Spleen (tissue), 11 donors: ENCODE results near the gene NUB1. TPM values are rescaled to one million over a fixed set of nuclear protein-coding genes. Genes with fewer than 3 reads are reported as not detected.

Experiments
- DNase-seq: peaks from one replicate; pipeline ENCODE4 v3.0.0-alpha.2; 2020
- H3K27ac ChIP-seq, 8 donors: fragments of 200-600 bp; sonication (generic) in 7 of 8; 1 replicate in 4 of 8; 2 replicates in 4 of 8; pipeline versions ENCODE4 v1.5.0 to v1.8.0; 2016 to 2021; ENCODE audit warnings: inconsistent platforms in 4 of 8, mild to moderate bottlenecking in 4 of 8, moderate library complexity in 1 of 8
- H3K27me3 ChIP-seq, 7 donors: fragments of 200-600 bp; sonication (generic) in 6 of 7; replicated peaks in 1 of 7; 1 replicate in 4 of 7; 2 replicates in 3 of 7; pipeline versions ENCODE4 v1.5.0 to v1.8.0; 2016 to 2021; ENCODE audit warnings: inconsistent platforms in 3 of 7, mild to moderate bottlenecking in 1 of 7
- H3K36me3 ChIP-seq, 6 donors: fragments of 200-600 bp; sonication (generic) in 5 of 6; 1 replicate in 4 of 6; 2 replicates in 2 of 6; pipeline versions ENCODE4 v1.5.0 to v1.8.0; 2016 to 2021; ENCODE audit warnings: inconsistent platforms in 2 of 6
- H3K4me1 ChIP-seq, 6 donors: fragments of 200-600 bp; sonication (generic) in 5 of 6; 1 replicate in 3 of 6; 2 replicates in 3 of 6; pipeline versions ENCODE4 v1.5.0 to v1.8.0; 2016 to 2021; ENCODE audit warnings: inconsistent platforms in 3 of 6
- H3K4me3 ChIP-seq, 8 donors: fragments of 200-600 bp; sonication (generic) in 7 of 8; 1 replicate in 4 of 8; 2 replicates in 4 of 8; pipeline versions ENCODE4 v1.5.0 to v1.8.0; 2016 to 2021; ENCODE audit warnings: inconsistent platforms in 4 of 8, mild to moderate bottlenecking in 4 of 8, moderate library complexity in 2 of 8
- H3K9me3 ChIP-seq, 8 donors: fragments of 200-600 bp; sonication (generic) in 7 of 8; 1 replicate in 4 of 8; 2 replicates in 4 of 8; pipeline versions ENCODE4 v1.5.0 to v1.8.0; 2016 to 2021; ENCODE audit warnings: inconsistent platforms in 4 of 8
- CTCF ChIP-seq, 11 experiments: fragments of 200-600 bp in 7 of 11; fragments of 450-650 bp in 4 of 11; sonication (generic) in 4 of 11; IDR thresholded peaks in 8 of 11; conservative IDR thresholded peaks in 3 of 11; 1 replicate in 7 of 11; 2 replicates in 4 of 11; pipeline versions ENCODE4 v1.4.0 to v1.8.0; 2016 to 2021; ENCODE audit warnings: antibody characterized with exemption in 11 of 11, inconsistent platforms in 4 of 11, mild to moderate bottlenecking in 1 of 11
- POLR2A ChIP-seq, 3 donors: fragments of 450-650 bp; IDR thresholded peaks; one replicate each; pipeline ENCODE4 v1.5.1; 2017; ENCODE audit warnings: antibody characterized with exemption in 3 of 3, mild to moderate bottlenecking in 1 of 3
- POLR2AphosphoS5 ChIP-seq, 3 donors: sonication (generic); formaldehyde crosslinking; IDR thresholded peaks; one replicate each; pipeline ENCODE4 v1.5.1; 2017; ENCODE audit warnings: antibody characterized with exemption in 3 of 3
- WGBS, 5 donors: extraction: QIAGEN DNeasy Blood & Tissue Kit in 3 of 5; methylation state at CpG; one replicate each; pipeline versions ENCODE4 v1.1.5 to v1.1.7; 2013 to 2018; 5-methylcytosine and 5-hydroxymethylcytosine counted together
- intact Hi-C: fragments of 100-400 bp; cut with DNase I; formaldehyde crosslinking; loops from one replicate; pipeline ENCODE4 v1.15.0; 2023; ENCODE audit warnings: low total_unique reads
- polyA plus RNA-seq, 3 donors: library from polyadenylated mRNA; stranded (reverse); fragments of 200-250 nt; gene quantifications; one replicate each; pipeline ENCODE4 v1.2.1, GENCODE V29; 2013
- total RNA-seq, 7 donors: library from RNA; depleted of rRNA in 3 of 7; stranded (reverse); fragments of >200 nt in 3 of 7; fragmentation: NEBNext Ultra II Directional in 4 of 7; extraction: Animal tissue kit (Norgen Biotek cat#: 25700) in 4 of 7; gene quantifications; one replicate each; pipeline versions ENCODE4 v1.1.0 to v1.2.1, GENCODE V29; 2016 to 2021
- donor health status: healthy with polysubstance abuse.
- donor health status: DM: no; HTN: no; CAD: no; lungs with moderate emphysema.
- donor health status: DM: no; HTN: no; CAD: no.
- donor health status: Bipolar disorder and iron deficiency.
- donor health status: healthy.
- donor health status: DM: no; HTN: no; CAD: no.
- donor health status: DM: yes; HTN: yes; CAD: no.

The NUB1 gene
- total and polyA plus RNA-seq, 10 donors = 25.2 to 80.9 (median 64.5) TPM

- TF ChIP-seq POLR2AphosphoS5 (IDR thresholded peaks at IDR 0.05) = peak; percentile 59 to 68 (median 68)
- peak; percentile 86 to 98 (median 96) for TF ChIP-seq CTCF (IDR thresholded peaks at IDR 0.05 in 8 of 11, conservative IDR thresholded peaks at IDR 0.05 in 3 of 11)
- no peak for TF ChIP-seq POLR2A (IDR thresholded peaks at IDR 0.05)
- Histone ChIP-seq H3K27ac (peak overlapping the region in 3 of 8 donors; percentile 61 to 65 (median 63)), H3K9me3 (no peaks in the 10 kb centered on the region), H3K4me3 (no peak overlapping the region), H3K27me3 (no peaks in the 10 kb centered on the region), H3K36me3 (peaks cover 0 to 91% (median 38%) of the 10 kb centered on the region in 6 donors), H3K4me1 (peaks cover 3 to 46% (median 15%) of the 10 kb centered on the region in 6 donors)
- WGBS, 5 donors = 10 to 20% (median 13%) methylated on average over 9 to 11 of the region's 11 CpGs
- peak; percentile 93 for DNase-seq
- intact Hi-C loops = loop anchor here (5.0 to 10.0 kb wide), 2 partner anchors 79 to 397 kb away; no protein-coding TSS in a partner anchor
Measured at GRCh38 chr7:151368136-151368571, 26.5 kb downstream of the NUB1 start.

- Histone ChIP-seq H3K4me1 (peaks cover 3 to 45% (median 19%) of the 10 kb centered on the region in 6 donors), H3K4me3 (no peak overlapping the region), H3K27me3 (no peaks in the 10 kb centered on the region), H3K27ac (peak overlapping the region in 2 of 8 donors; percentile 11), H3K9me3 (no peaks in the 10 kb centered on the region), H3K36me3 (peaks cover 2 to 100% (median 60%) of the 10 kb centered on the region in 6 donors)
- no peak for TF ChIP-seq POLR2A (IDR thresholded peaks at IDR 0.05)
- no peak for TF ChIP-seq POLR2AphosphoS5 (IDR thresholded peaks at IDR 0.05)
- no peak for TF ChIP-seq CTCF (IDR thresholded peaks at IDR 0.05 in 8 of 11, conservative IDR thresholded peaks at IDR 0.05 in 3 of 11)
- WGBS, 5 donors = 79 to 100% (median 95%) methylated on average over 2 of the region's 2 CpGs
- DNase-seq = no peak
- intact Hi-C loops = no loop called here
Measured at GRCh38 chr7:151371266-151371665, 29.7 kb downstream of the NUB1 start.

GRCh38 chr7:151372612-151373265 lies 31.1 kb downstream of the NUB1 start:
- DNase-seq = peak; percentile 54

More at GRCh38 chr7:151372612-151373265, 31.1 kb downstream of the NUB1 start:
- peak overlapping the region in 5 of 8 donors; percentile 7 to 45 (median 26) for H3K27ac ChIP-seq
- no peaks in the 10 kb centered on the region for H3K27me3 ChIP-seq
- WGBS, 5 donors = 94 to 99% (median 95%) methylated on average over 10 of the region's 10 CpGs
- no peak for TF ChIP-seq POLR2AphosphoS5 (IDR thresholded peaks at IDR 0.05)
- no peak for TF ChIP-seq POLR2A (IDR thresholded peaks at IDR 0.05)
- TF ChIP-seq CTCF (IDR thresholded peaks at IDR 0.05 in 8 of 11, conservative IDR thresholded peaks at IDR 0.05 in 3 of 11) = no peak
- H3K4me3 ChIP-seq = no peak overlapping the region
- H3K36me3 ChIP-seq = peaks cover 2 to 100% (median 71%) of the 10 kb centered on the region in 6 donors
- H3K9me3 ChIP-seq = no peaks in the 10 kb centered on the region
- H3K4me1 ChIP-seq = peaks cover 3 to 37% (median 18%) of the 10 kb centered on the region in 6 donors
- intact Hi-C loops = no loop called here
